HUES64 (cell line): ENCODE data around the gene RALA.

Experiments
- H3K27ac ChIP-seq: 2 replicates; pipeline ENCODE4 v1.7.0; 2013; ENCODE audit warnings: low read depth, low read length, inconsistent platforms
- H3K27me3 ChIP-seq: 2 replicates; pipeline ENCODE4 v1.6.1; 2013; ENCODE audit warnings: mild to moderate bottlenecking, low read length; ENCODE audit not compliant: insufficient read depth
- H3K36me3 ChIP-seq: 2 replicates; pipeline ENCODE4 v1.6.1; 2013; ENCODE audit warnings: mild to moderate bottlenecking, low read length; ENCODE audit not compliant: insufficient read depth
- H3K4me1 ChIP-seq: 2 replicates; pipeline ENCODE4 v1.6.1; 2013; ENCODE audit warnings: mild to moderate bottlenecking, low read length, moderate library complexity; ENCODE audit not compliant: insufficient read depth
- H3K4me3 ChIP-seq: 2 replicates; pipeline ENCODE4 v1.5.1; 2013; ENCODE audit warnings: mild to moderate bottlenecking, low read length, moderate library complexity
- H3K9ac ChIP-seq: 2 replicates; pipeline ENCODE4 v1.6.1; 2013; ENCODE audit warnings: mild to moderate bottlenecking, low read depth, low read length
- H3K9me3 ChIP-seq: 2 replicates; pipeline ENCODE4 v1.6.1; 2013; ENCODE audit warnings: low read depth, low read length; ENCODE audit not compliant: insufficient read depth
- WGBS: fragments of 150-250, 120-280 bp; methylation state at CpG from one replicate; pipeline ENCODE4 v1.1.7; 2013; ENCODE audit warnings: missing lambda C conversion rate; 5-methylcytosine and 5-hydroxymethylcytosine counted together

Gene RALA

GRCh38 chr7:39614299-39614698 lies 9.1 kb upstream of the RALA start:
- H3K4me3 ChIP-seq = no peak overlapping the region
- no peaks in the 10 kb centered on the region for H3K9me3 ChIP-seq
- no peak overlapping the region for H3K27ac ChIP-seq
- peaks cover 11% of the 10 kb centered on the region for H3K27me3 ChIP-seq
- no peaks in the 10 kb centered on the region for H3K4me1 ChIP-seq
- H3K9ac ChIP-seq = no peak overlapping the region
- WGBS = 96% methylated on average over 2 of the region's 2 CpGs
- H3K36me3 ChIP-seq = no peaks in the 10 kb centered on the region

GRCh38 chr7:39615350-39615975 lies 7.9 kb upstream of the RALA start:
- H3K9me3 ChIP-seq = no peaks in the 10 kb centered on the region
- WGBS = no CpG with 5 or more reads among the region's 1 CpG
- no peaks in the 10 kb centered on the region for H3K36me3 ChIP-seq
- no peak overlapping the region for H3K27ac ChIP-seq
- no peaks in the 10 kb centered on the region; the same call in 1 of the 2 replicates for H3K27me3 ChIP-seq
- no peaks in the 10 kb centered on the region for H3K4me1 ChIP-seq
- no peak overlapping the region for H3K9ac ChIP-seq
- no peak overlapping the region for H3K4me3 ChIP-seq

GRCh38 chr7:39616138-39616537 lies 7.2 kb upstream of the RALA start:
- WGBS = no CpG with 5 or more reads among the region's 1 CpG

GRCh38 chr7:39617005-39617404 lies 6.4 kb upstream of the RALA start:
- H3K27me3 ChIP-seq = no peaks in the 10 kb centered on the region
- no peak overlapping the region for H3K9ac ChIP-seq
- H3K4me1 ChIP-seq = no peaks in the 10 kb centered on the region
- no peaks in the 10 kb centered on the region for H3K9me3 ChIP-seq
- H3K36me3 ChIP-seq = no peaks in the 10 kb centered on the region
- H3K4me3 ChIP-seq = no peak overlapping the region
- H3K27ac ChIP-seq = no peak overlapping the region

More at GRCh38 chr7:39616138-39616537, 7.2 kb upstream of the RALA start:
- H3K27ac ChIP-seq = no peak overlapping the region
- H3K9me3 ChIP-seq = no peaks in the 10 kb centered on the region
- no peak overlapping the region for H3K4me3 ChIP-seq
- no peaks in the 10 kb centered on the region for H3K36me3 ChIP-seq
- no peaks in the 10 kb centered on the region for H3K4me1 ChIP-seq
- H3K9ac ChIP-seq = no peak overlapping the region
- H3K27me3 ChIP-seq = no peaks in the 10 kb centered on the region

- Histone ChIP-seq H3K27me3 (no peaks in the 10 kb centered on the region), H3K36me3 (no peaks in the 10 kb centered on the region), H3K9me3 (no peaks in the 10 kb centered on the region), H3K4me1 (peaks cover 6% of the 10 kb centered on the region; the same call in 1 of the 2 replicates), H3K4me3 (no peak overlapping the region), H3K27ac (no peak overlapping the region), H3K9ac (no peak overlapping the region)
- WGBS = 92% methylated on average over 4 of the region's 4 CpGs
Observed at GRCh38 chr7:39618868-39619267, 4.5 kb upstream of the RALA start.

- no peak overlapping the region for H3K27ac ChIP-seq
- H3K27me3 ChIP-seq = no peaks in the 10 kb centered on the region
- H3K9ac ChIP-seq = no peak overlapping the region
- no peak overlapping the region for H3K4me3 ChIP-seq
- no peaks in the 10 kb centered on the region for H3K36me3 ChIP-seq
- no peaks in the 10 kb centered on the region for H3K9me3 ChIP-seq
- H3K4me1 ChIP-seq = peaks cover 15% of the 10 kb centered on the region
Observed at GRCh38 chr7:39620486-39620885, 2.9 kb upstream of the RALA start.

GRCh38 chr7:39621261-39621660 lies 2.1 kb upstream of the RALA start:
- H3K9me3 ChIP-seq = no peaks in the 10 kb centered on the region
- H3K27me3 ChIP-seq = no peaks in the 10 kb centered on the region
- H3K4me3 ChIP-seq = no peak overlapping the region
- peaks cover 21% of the 10 kb centered on the region for H3K4me1 ChIP-seq
- no peaks in the 10 kb centered on the region for H3K36me3 ChIP-seq
- WGBS = 94% methylated on average over 1 of the region's 1 CpG
- H3K27ac ChIP-seq = no peak overlapping the region
- H3K9ac ChIP-seq = no peak overlapping the region

- WGBS = 95% methylated on average over 1 of the region's 1 CpG
- Histone ChIP-seq H3K27ac (no peak overlapping the region), H3K4me1 (peaks cover 27% of the 10 kb centered on the region), H3K36me3 (no peaks in the 10 kb centered on the region), H3K27me3 (no peaks in the 10 kb centered on the region), H3K4me3 (peak overlapping the region; percentile 95), H3K9ac (no peak overlapping the region), H3K9me3 (no peaks in the 10 kb centered on the region)
Observed at GRCh38 chr7:39621784-39622411, 1.5 kb upstream of the RALA start.

- Histone ChIP-seq H3K27ac (peak overlapping the region; percentile 95), H3K27me3 (no peaks in the 10 kb centered on the region), H3K36me3 (no peaks in the 10 kb centered on the region), H3K4me3 (peak overlapping the region; percentile 95), H3K9ac (peak overlapping the region; percentile 97), H3K4me1 (peaks cover 33% of the 10 kb centered on the region), H3K9me3 (no peaks in the 10 kb centered on the region)
- WGBS = 27% methylated on average over 11 of the region's 11 CpGs
Observed at GRCh38 chr7:39622609-39623008, 763 bp upstream of the RALA start.

- H3K4me3 ChIP-seq = peak overlapping the region; percentile 95
- under 1% methylated on average over 68 of the region's 68 CpGs for WGBS
- peak overlapping the region; percentile 76 for H3K9ac ChIP-seq
- H3K27ac ChIP-seq = peak overlapping the region; percentile 95
- H3K27me3 ChIP-seq = no peaks in the 10 kb centered on the region
- H3K9me3 ChIP-seq = no peaks in the 10 kb centered on the region
- H3K4me1 ChIP-seq = peaks cover 40% of the 10 kb centered on the region
- H3K36me3 ChIP-seq = 0 out of 2 replicates have a peak, but pooled peaks cover under 1% of the 10 kb centered on the region
Observed at GRCh38 chr7:39623732-39624441, 515 bp downstream of the RALA start.

GRCh38 chr7:39624442-39624807 lies 1.1 kb downstream of the RALA start:
- no peaks in the 10 kb centered on the region for H3K27me3 ChIP-seq
- H3K9me3 ChIP-seq = no peaks in the 10 kb centered on the region
- peak overlapping the region; percentile 76 for H3K9ac ChIP-seq
- H3K4me1 ChIP-seq = peaks cover 40% of the 10 kb centered on the region
- WGBS = 5% methylated on average over 7 of the region's 7 CpGs
- 0 out of 2 replicates have a peak, but pooled peaks cover 3% of the 10 kb centered on the region for H3K36me3 ChIP-seq
- peak overlapping the region; percentile 95 for H3K4me3 ChIP-seq
- H3K27ac ChIP-seq = no peak overlapping the region
